ENCODE measurements around the gene LMF1. TPM values are rescaled to one million over a fixed set of nuclear protein-coding genes. Genes with fewer than 3 reads are reported as not detected.

Gene LMF1
- total RNA-seq, 2 donors from 2014 or later: 86.1 to 87.5 TPM

DNA sequence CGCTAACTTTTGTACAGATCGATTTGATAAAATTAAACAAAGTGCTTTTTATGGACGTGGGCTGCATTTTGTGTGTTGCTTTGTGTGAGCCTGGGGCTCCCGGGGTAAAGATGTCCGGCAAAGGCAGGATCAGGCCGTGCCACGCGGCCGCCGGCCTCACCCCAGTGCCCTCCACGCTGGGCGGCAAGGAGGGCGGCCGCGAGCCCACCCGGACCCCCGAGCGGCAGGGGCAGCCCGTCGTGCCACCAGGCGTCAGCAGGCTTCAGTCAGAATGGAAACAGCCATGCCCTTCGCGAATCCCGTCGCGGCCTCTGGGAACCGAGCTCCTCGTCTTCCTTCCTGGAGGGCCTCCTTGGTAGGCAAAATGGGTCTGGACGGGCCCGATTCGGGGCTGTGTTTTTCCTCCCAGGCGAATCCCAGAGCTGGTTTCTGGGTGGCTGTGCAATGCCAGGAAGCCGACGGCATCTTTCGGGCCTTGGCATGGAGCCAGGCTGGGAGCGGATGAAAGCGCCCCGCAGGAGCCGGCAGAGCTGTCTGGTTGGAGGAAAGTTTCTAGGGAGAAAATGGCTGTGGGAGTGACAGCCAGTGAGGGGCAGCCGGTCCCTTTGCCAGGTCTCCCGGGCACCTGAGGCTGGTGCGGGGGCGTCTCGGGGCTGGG lies 16.3 kb upstream of the LMF1 start:
- WGBS: 45% methylated on average over 44 of the region's 44 CpGs
- Histone ChIP-seq H3K4me1 (replicated peaks) (no peaks in the 10 kb centered on the region), H3K9me3 (no peaks in the 10 kb centered on the region), H3K4me3 (no peak overlapping the region), H3K27me3 (replicated peaks; ENCODE audit: insufficient read depth) (peaks cover 6% of the 10 kb centered on the region), H3K27ac (no peak overlapping the region), H3K36me3 (no peaks in the 10 kb centered on the region)
- DNase-seq (ENCODE audit: low spot score): no peak
- intact Hi-C loops (cut with DNase I): no loop called here
- no peak for TF ChIP-seq POLR2A (IDR thresholded peaks at IDR 0.05)
- TF ChIP-seq, protein P1, sequence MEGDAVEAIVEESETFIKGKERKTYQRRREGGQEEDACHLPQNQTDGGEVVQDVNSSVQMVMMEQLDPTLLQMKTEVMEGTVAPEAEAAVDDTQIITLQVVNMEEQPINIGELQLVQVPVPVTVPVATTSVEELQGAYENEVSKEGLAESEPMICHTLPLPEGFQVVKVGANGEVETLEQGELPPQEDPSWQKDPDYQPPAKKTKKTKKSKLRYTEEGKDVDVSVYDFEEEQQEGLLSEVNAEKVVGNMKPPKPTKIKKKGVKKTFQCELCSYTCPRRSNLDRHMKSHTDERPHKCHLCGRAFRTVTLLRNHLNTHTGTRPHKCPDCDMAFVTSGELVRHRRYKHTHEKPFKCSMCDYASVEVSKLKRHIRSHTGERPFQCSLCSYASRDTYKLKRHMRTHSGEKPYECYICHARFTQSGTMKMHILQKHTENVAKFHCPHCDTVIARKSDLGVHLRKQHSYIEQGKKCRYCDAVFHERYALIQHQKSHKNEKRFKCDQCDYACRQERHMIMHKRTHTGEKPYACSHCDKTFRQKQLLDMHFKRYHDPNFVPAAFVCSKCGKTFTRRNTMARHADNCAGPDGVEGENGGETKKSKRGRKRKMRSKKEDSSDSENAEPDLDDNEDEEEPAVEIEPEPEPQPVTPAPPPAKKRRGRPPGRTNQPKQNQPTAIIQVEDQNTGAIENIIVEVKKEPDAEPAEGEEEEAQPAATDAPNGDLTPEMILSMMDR (IDR thresholded peaks at IDR 0.05): no peak
- TF ChIP-seq POLR2AphosphoS5 (IDR thresholded peaks at IDR 0.05): no peak

DNA sequence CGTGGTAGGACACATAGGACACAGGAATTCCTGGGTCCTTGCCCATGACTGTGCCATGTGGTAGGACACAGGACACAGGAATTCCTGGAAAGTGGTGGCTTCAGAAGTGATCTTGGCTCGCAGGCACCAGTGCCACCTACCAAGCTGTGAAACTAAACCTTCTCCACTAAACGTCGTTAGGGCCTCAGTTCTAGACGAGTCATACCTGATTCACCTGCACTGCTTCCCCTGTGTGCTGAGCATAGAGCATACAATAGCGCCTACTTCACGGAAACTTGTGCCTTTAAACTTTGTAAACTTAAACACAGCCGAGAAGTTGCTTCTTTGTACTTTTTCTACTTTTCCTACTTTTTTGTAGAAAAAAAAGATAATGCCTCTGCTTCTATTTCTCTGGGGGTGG lies 15.6 kb upstream of the LMF1 start:
- H3K4me1 ChIP-seq (replicated peaks): no peaks in the 10 kb centered on the region
- DNase-seq (ENCODE audit: low spot score): no peak
- no peaks in the 10 kb centered on the region for H3K36me3 ChIP-seq
- H3K9me3 ChIP-seq: no peaks in the 10 kb centered on the region
- intact Hi-C loops (cut with DNase I): no loop called here
- peaks cover 6% of the 10 kb centered on the region for H3K27me3 ChIP-seq (replicated peaks; ENCODE audit: insufficient read depth)
- TF ChIP-seq POLR2AphosphoS5 (IDR thresholded peaks at IDR 0.05) (no peak), POLR2A (IDR thresholded peaks at IDR 0.05) (no peak)
- TF ChIP-seq, protein P1 (IDR thresholded peaks at IDR 0.05): no peak
- WGBS: 72% methylated on average over 8 of the region's 8 CpGs
- H3K4me3 ChIP-seq: no peak overlapping the region
- no peak overlapping the region for H3K27ac ChIP-seq

DNA sequence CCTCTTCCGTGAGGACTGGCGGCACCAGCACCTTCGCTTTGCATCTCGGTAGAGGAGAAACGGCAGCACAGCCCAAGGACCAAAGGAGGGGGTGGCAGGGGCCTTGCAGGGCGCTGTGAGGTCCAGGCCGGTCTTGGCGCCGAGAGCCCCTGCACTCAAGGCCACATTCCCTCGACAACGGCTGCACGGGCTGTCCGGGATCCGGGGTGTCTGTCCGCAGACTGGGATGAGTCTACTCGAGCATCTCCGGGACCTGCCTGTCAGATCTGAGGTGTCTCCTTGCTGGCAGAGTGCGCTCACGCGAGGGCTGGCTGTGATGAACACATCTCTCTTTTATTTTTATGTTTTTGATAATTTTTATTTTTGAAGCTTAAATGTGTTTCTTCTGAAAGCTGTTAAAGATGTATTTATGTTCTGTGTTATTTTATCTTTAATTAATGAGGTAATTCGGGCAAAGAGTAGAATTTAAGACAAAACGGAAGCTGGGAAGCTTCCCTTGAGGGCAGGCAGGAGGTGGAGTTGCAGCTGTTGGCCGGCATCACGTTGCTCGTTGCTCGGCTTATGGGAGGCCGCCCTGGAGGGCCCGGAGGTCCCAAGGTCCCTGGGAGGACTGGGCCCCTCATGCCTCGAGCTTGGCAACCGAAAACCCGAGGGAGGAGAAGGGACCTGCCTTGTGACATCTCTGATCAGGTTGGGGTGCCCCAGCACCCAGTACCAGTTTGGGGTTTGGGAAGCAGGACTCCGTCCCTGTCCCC lies 15.0 kb upstream of the LMF1 start:
- Histone ChIP-seq H3K36me3 (no peaks in the 10 kb centered on the region), H3K4me1 (replicated peaks) (no peaks in the 10 kb centered on the region), H3K27me3 (replicated peaks; ENCODE audit: insufficient read depth) (peaks cover 6% of the 10 kb centered on the region), H3K4me3 (no peak overlapping the region), H3K9me3 (no peaks in the 10 kb centered on the region), H3K27ac (no peak overlapping the region)
- no peak for TF ChIP-seq POLR2AphosphoS5 (IDR thresholded peaks at IDR 0.05)
- TF ChIP-seq POLR2A (IDR thresholded peaks at IDR 0.05): no peak
- TF ChIP-seq, protein P1 (IDR thresholded peaks at IDR 0.05): no peak
- 90% methylated on average over 32 of the region's 32 CpGs for WGBS
- intact Hi-C loops (cut with DNase I): no loop called here
- no peak for DNase-seq (ENCODE audit: low spot score)

DNA sequence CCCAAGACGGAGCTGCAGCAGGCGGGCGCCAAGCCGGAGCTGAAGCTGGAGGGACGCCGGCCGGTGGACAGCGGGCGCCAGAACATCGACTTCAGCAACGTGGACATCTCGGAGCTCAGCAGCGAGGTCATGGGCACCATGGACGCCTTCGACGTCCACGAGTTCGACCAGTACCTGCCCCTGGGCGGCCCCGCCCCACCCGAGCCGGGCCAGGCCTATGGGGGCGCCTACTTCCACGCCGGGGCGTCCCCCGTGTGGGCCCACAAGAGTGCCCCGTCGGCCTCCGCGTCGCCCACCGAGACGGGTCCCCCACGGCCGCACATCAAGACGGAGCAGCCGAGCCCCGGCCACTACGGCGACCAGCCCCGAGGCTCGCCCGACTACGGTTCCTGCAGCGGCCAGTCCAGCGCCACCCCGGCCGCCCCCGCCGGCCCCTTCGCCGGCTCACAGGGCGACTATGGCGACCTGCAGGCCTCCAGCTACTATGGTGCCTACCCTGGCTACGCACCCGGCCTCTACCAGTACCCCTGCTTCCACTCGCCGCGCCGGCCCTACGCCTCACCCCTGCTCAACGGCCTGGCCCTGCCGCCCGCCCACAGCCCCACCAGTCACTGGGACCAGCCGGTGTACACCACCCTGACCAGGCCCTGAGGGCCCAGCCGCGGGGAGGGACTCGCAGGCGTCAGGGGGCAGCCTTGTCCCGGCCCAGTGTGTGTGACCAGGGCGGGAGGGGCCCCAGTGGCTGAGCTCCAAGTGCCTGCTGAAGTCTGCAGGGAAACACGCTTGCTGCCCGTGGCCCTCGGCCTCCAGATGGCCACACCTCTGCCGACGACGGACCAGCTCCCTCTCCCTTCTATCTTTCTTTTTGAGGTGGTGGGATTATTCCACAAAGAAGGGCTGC lies 14.2 kb upstream of the LMF1 start:
- WGBS: 96% methylated on average over 65 of the region's 78 CpGs
- Histone ChIP-seq H3K27ac (no peak overlapping the region), H3K36me3 (no peaks in the 10 kb centered on the region), H3K9me3 (no peaks in the 10 kb centered on the region), H3K4me3 (no peak overlapping the region), H3K27me3 (replicated peaks; ENCODE audit: insufficient read depth) (peaks cover 6% of the 10 kb centered on the region), H3K4me1 (replicated peaks) (peaks cover 5% of the 10 kb centered on the region)
- no peak for DNase-seq (ENCODE audit: low spot score)
- TF ChIP-seq, protein P1 (IDR thresholded peaks at IDR 0.05): no peak
- TF ChIP-seq POLR2A (IDR thresholded peaks at IDR 0.05) (no peak), POLR2AphosphoS5 (IDR thresholded peaks at IDR 0.05) (no peak)
- intact Hi-C loops (cut with DNase I): no loop called here

Measured in prostate gland (tissue), 2 donors.